Measurements from ENCODE around the gene FAM204A. TPM values are rescaled to one million over a fixed set of nuclear protein-coding genes. Genes with fewer than 3 reads are reported as not detected.

The FAM204A gene
- total RNA-seq, 6 experiments from 2014 or later: 50.8 to 69.4 (median 60.6) TPM

- no peaks in the 10 kb centered on the region for H3K9me3 Mint-ChIP-seq
- H3K27me3 Mint-ChIP-seq (ENCODE audit: insufficient read depth): peaks cover 2% of the 10 kb centered on the region
- H3K4me3 Mint-ChIP-seq: no peak overlapping the region
- no peak for TF ChIP-seq CTCF (IDR thresholded peaks at IDR 0.05)
- peaks cover 17% of the 10 kb centered on the region for H3K36me3 Mint-ChIP-seq (ENCODE audit: low read depth)
- DNase-seq: no peak
- no peak overlapping the region for H3K27ac Mint-ChIP-seq
- H3K4me1 Mint-ChIP-seq (ENCODE audit: low read depth): no peaks in the 10 kb centered on the region
These were observed 41.8 kb downstream of the FAM204A start for GRCh38 chr10:118300320-118300719.

GRCh38 chr10:118298787-118299186, 43.3 kb downstream of the FAM204A start:
- Mint-ChIP-seq H3K9me3 (no peaks in the 10 kb centered on the region), H3K27ac (no peak overlapping the region), H3K4me1 (ENCODE audit: low read depth) (no peaks in the 10 kb centered on the region), H3K36me3 (ENCODE audit: low read depth) (peaks cover 6% of the 10 kb centered on the region), H3K4me3 (no peak overlapping the region), H3K27me3 (ENCODE audit: insufficient read depth) (no peaks in the 10 kb centered on the region; the same call in 1 of the 2 replicates)
- no peak for TF ChIP-seq CTCF (IDR thresholded peaks at IDR 0.05)
- DNase-seq: no peak

GRCh38 chr10:118291122-118291521, 51.0 kb downstream of the FAM204A start:
- Mint-ChIP-seq H3K9me3 (no peaks in the 10 kb centered on the region), H3K27me3 (ENCODE audit: insufficient read depth) (peaks cover 5% of the 10 kb centered on the region), H3K4me3 (no peak overlapping the region), H3K4me1 (ENCODE audit: low read depth) (no peaks in the 10 kb centered on the region), H3K27ac (no peak overlapping the region), H3K36me3 (ENCODE audit: low read depth) (no peaks in the 10 kb centered on the region)
- DNase-seq: no peak
- TF ChIP-seq CTCF (IDR thresholded peaks at IDR 0.05): no peak

GRCh38 chr10:118290471-118290995, 51.6 kb downstream of the FAM204A start:
- Mint-ChIP-seq H3K4me3 (no peak overlapping the region), H3K36me3 (ENCODE audit: low read depth) (no peaks in the 10 kb centered on the region), H3K4me1 (ENCODE audit: low read depth) (no peaks in the 10 kb centered on the region), H3K27me3 (ENCODE audit: insufficient read depth) (peaks cover 7% of the 10 kb centered on the region), H3K27ac (no peak overlapping the region), H3K9me3 (no peaks in the 10 kb centered on the region)
- TF ChIP-seq CTCF (IDR thresholded peaks at IDR 0.05): no peak
- DNase-seq: no peak

- H3K4me3 Mint-ChIP-seq: no peak overlapping the region
- no peak for DNase-seq
- H3K27me3 Mint-ChIP-seq (ENCODE audit: insufficient read depth): peaks cover 7% of the 10 kb centered on the region
- H3K4me1 Mint-ChIP-seq (ENCODE audit: low read depth): no peaks in the 10 kb centered on the region
- TF ChIP-seq CTCF (IDR thresholded peaks at IDR 0.05): no peak
- no peak overlapping the region for H3K27ac Mint-ChIP-seq
- H3K9me3 Mint-ChIP-seq: no peaks in the 10 kb centered on the region; the same call in 1 of the 2 replicates
- H3K36me3 Mint-ChIP-seq (ENCODE audit: low read depth): no peaks in the 10 kb centered on the region
These were observed 54.9 kb downstream of the FAM204A start for GRCh38 chr10:118287076-118287806.
